DND-41 (cell line): ENCODE data around the gene SMDT1.

Experiments
- CTCF ChIP-seq: IDR thresholded peaks from 2 replicates; pipeline ENCODE4 v1.5.1; 2012; ENCODE audit warnings: borderline replicate concordance, low read length, moderate library complexity, mild to moderate bottlenecking; ENCODE audit not compliant: poor library complexity, severe bottlenecking; ENCODE audit errors: extremely low read depth
- EZH2 ChIP-seq: IDR thresholded peaks from 3 replicates; pipeline ENCODE4 v1.6.1; 2012; ENCODE audit warnings: borderline replicate concordance, low read depth, mild to moderate bottlenecking, moderate library complexity, low read length, inconsistent platforms; ENCODE audit not compliant: severe bottlenecking

- TF ChIP-seq CTCF (no peak), EZH2 (no peak)
These were observed 18.5 kb upstream of the SMDT1 start for GRCh38 chr22:42061041-42061440.
